A549 (cell line): ENCODE results near the gene MOK.

Experiments
- FOSL2 ChIP-seq, 2 experiments: fragments of 450-650 bp in 1 of 2; fragments of >200 bp in 1 of 2; sonication (Bioruptor Twin) in 1 of 2; formaldehyde crosslinking; IDR thresholded peaks; 2 replicates each; pipeline versions ENCODE4 v1.5.0 to v1.6.1; 2016 to 2020; ENCODE audit warnings: mild to moderate bottlenecking in 1 of 2, moderate library complexity in 1 of 2
- HOXB13 ChIP-seq: fragments of 250-450 bp; sonication (Bioruptor Pico); IDR thresholded peaks from 2 replicates; pipeline ENCODE4 v1.5.0; 2020; ENCODE audit warnings: low read depth, mild to moderate bottlenecking, moderate library complexity
- JUNB ChIP-seq: fragments of >200 bp; sonication (Bioruptor Twin); formaldehyde crosslinking; IDR thresholded peaks from 2 replicates; pipeline ENCODE4 v1.6.1; 2016
- MYC ChIP-seq: IDR thresholded peaks from 2 replicates; pipeline ENCODE4 v1.6.1; 2012; ENCODE audit warnings: mild to moderate bottlenecking, inconsistent platforms, low read length, improper control_type of control experiment, borderline replicate concordance
- NFE2L2 ChIP-seq: fragments of 150-350 bp; conservative IDR thresholded peaks from 2 replicates; pipeline ENCODE4 v1.6.1; 2014; ENCODE audit warnings: low read length
- PHF8 ChIP-seq: fragments of 200-600 bp; sonication (generic); IDR thresholded peaks from 2 replicates; pipeline ENCODE4 v1.6.1; 2016; ENCODE audit warnings: low read depth, mild to moderate bottlenecking, antibody characterized with exemption, moderate library complexity, borderline replicate concordance
- POLR2A ChIP-seq: IDR thresholded peaks from 2 replicates; pipeline ENCODE4 v1.6.1; 2012; ENCODE audit warnings: mild to moderate bottlenecking, low read length
- RAD21 ChIP-seq, 2 experiments: fragments of >200 bp in 1 of 2; sonication (Bioruptor Twin) in 1 of 2; formaldehyde crosslinking in 1 of 2; IDR thresholded peaks in 1 of 2; conservative IDR thresholded peaks in 1 of 2; 2 replicates in 1 of 2; 3 replicates in 1 of 2; pipeline ENCODE4 v1.6.1; 2012 to 2018; ENCODE audit warnings: inconsistent platforms in 1 of 2
- RARB ChIP-seq: fragments of 250-450 bp; sonication (Bioruptor Pico); IDR thresholded peaks from 2 replicates; pipeline ENCODE4 v1.8.0; 2021; ENCODE audit warnings: mild to moderate bottlenecking, moderate library complexity
- RFX5 ChIP-seq: fragments of 450-650 bp; IDR thresholded peaks from 2 replicates; pipeline ENCODE4 v1.7.1; 2014; ENCODE audit warnings: antibody characterized with exemption, mild to moderate bottlenecking, moderate library complexity
- TF ChIP-seq, protein P1 (sequence below): fragments of >200 bp; sonication (Bioruptor Twin); formaldehyde crosslinking; IDR thresholded peaks from 3 replicates; pipeline ENCODE4 v1.5.1; 2016
- TF ChIP-seq, protein P2 (sequence below): IDR thresholded peaks from 2 replicates; pipeline ENCODE4 v1.6.1; 2012

DNA sequence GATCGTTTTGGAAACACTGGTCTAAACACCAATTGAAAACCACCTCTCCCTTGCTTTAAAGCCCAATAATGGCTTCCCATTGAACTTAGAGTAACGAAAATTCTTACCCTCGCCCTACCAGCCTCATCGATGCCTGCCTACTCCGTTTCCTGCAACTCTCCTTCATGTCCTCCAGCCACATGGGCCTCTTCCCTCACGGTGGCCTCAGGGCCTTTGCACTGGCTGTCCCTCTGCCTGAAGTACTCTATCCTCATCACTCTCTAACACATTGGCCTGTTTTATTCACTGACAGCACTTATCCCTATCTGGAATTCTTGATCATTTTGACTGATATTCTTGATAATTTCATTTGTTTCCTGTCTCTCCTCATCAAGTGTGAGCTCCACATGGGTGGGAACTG lies 46.8 kb downstream of the MOK start:
- TF ChIP-seq, protein P1, sequence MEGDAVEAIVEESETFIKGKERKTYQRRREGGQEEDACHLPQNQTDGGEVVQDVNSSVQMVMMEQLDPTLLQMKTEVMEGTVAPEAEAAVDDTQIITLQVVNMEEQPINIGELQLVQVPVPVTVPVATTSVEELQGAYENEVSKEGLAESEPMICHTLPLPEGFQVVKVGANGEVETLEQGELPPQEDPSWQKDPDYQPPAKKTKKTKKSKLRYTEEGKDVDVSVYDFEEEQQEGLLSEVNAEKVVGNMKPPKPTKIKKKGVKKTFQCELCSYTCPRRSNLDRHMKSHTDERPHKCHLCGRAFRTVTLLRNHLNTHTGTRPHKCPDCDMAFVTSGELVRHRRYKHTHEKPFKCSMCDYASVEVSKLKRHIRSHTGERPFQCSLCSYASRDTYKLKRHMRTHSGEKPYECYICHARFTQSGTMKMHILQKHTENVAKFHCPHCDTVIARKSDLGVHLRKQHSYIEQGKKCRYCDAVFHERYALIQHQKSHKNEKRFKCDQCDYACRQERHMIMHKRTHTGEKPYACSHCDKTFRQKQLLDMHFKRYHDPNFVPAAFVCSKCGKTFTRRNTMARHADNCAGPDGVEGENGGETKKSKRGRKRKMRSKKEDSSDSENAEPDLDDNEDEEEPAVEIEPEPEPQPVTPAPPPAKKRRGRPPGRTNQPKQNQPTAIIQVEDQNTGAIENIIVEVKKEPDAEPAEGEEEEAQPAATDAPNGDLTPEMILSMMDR = no peak
- TF ChIP-seq RAD21 (conservative IDR thresholded peaks at IDR 0.05 in 1 of 2, IDR thresholded peaks at IDR 0.05 in 1 of 2) (no peak), POLR2A (no peak), JUNB (no peak), FOSL2 (IDR thresholded peaks at IDR 0.05) (no peak), FOSL2 (CRISPR knock-in tag; IDR thresholded peaks at IDR 0.05) (no peak), PHF8 (no peak), NFE2L2 (no peak), RFX5 (no peak), MYC (no peak), RARB (CRISPR knock-in tag) (no peak), HOXB13 (CRISPR knock-in tag) (no peak)
- TF ChIP-seq, protein P2, sequence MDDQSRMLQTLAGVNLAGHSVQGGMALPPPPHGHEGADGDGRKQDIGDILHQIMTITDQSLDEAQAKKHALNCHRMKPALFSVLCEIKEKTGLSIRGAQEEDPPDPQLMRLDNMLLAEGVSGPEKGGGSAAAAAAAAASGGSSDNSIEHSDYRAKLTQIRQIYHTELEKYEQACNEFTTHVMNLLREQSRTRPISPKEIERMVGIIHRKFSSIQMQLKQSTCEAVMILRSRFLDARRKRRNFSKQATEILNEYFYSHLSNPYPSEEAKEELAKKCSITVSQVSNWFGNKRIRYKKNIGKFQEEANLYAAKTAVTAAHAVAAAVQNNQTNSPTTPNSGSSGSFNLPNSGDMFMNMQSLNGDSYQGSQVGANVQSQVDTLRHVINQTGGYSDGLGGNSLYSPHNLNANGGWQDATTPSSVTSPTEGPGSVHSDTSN = no peak
